AG04450 (cell line): ENCODE results near the gene MSANTD2. TPM values are rescaled to one million over a fixed set of nuclear protein-coding genes. Genes with fewer than 3 reads are reported as not detected.

Experiments
- CTCF ChIA-PET: fragments of 300-600, 350-600 bp; formaldehyde crosslinking; extraction: SDS; loops from one replicate; lab custom pipeline; 2022; ENCODE audit warnings: antibody characterized with exemption, inconsistent platforms; lab: Charles Lee
- POLR2A ChIA-PET: fragments of 350-600 bp; formaldehyde crosslinking; extraction: SDS; loops from one replicate; lab custom pipeline; 2021; ENCODE audit warnings: antibody characterized with exemption, inconsistent platforms; lab: Yijun Ruan, JAX
- DNase-seq: peaks from one replicate; pipeline ENCODE4 v3.0.0-alpha.2; 2011; ENCODE audit warnings: low read depth, low spot score
- H3K27ac ChIP-seq: one replicate; pipeline ENCODE4 v1.5.1; 2012; ENCODE audit warnings: low read depth, low read length, control low read depth
- H3K27me3 ChIP-seq: one replicate; pipeline ENCODE4 v1.6.0; 2012; ENCODE audit warnings: low read length; ENCODE audit not compliant: control insufficient read depth, insufficient read depth
- H3K4me3 ChIP-seq: 2 replicates; pipeline ENCODE4 v1.5.1; 2011; ENCODE audit warnings: mild to moderate bottlenecking, low read depth, low read length, control low read depth
- H3K9me3 ChIP-seq: 2 replicates; pipeline ENCODE4 v1.5.1; 2012; ENCODE audit warnings: low read length; ENCODE audit not compliant: control insufficient read depth, insufficient read depth
- polyA plus RNA-seq: library from polyadenylated mRNA; depleted of rRNA; stranded (reverse); fragments of >200 nt; gene quantifications from 2 replicates; pipeline ENCODE4 v1.2.3, GENCODE V29; 2011
- TF ChIP-seq, protein P1 (sequence below): IDR thresholded peaks from 2 replicates; pipeline ENCODE4 v1.5.1; 2011; ENCODE audit warnings: low read depth, low read length, control low read depth, inconsistent platforms

Gene MSANTD2
- polyA plus RNA-seq, 1 experiment = 9.8 TPM

DNA sequence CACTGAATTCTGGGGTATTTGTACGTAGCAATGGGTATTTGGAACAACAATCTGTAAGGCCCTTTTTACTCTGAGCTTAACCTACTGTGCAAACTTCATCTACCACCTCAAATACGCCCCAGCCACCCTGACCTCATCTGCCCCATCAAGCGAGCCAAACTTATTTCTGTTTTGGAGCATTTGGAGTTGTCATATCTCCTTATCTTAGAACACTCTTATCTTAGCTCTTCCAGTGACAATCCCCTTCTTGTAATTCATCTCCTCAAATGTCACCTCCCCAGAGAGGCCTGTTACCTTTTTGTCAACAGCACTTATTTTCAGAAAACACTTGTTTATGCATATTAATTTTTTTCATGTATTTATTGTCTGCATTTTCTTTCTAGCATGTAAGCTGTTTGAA, 4.7 kb upstream of the MSANTD2 start:
- H3K27me3 ChIP-seq = no peaks in the 10 kb centered on the region
- no peak overlapping the region for H3K27ac ChIP-seq
- no peak for DNase-seq
- no peaks in the 10 kb centered on the region for H3K9me3 ChIP-seq
- ChIA-PET POLR2A (no interaction called here), CTCF (interaction anchor here (1.3 to 1.9 kb wide), 3 partner anchors 11 to 160 kb away, joined by 4 to 16 read pairs (median 6); no protein-coding TSS in a partner anchor)
- no peak overlapping the region for H3K4me3 ChIP-seq
- TF ChIP-seq, protein P1, sequence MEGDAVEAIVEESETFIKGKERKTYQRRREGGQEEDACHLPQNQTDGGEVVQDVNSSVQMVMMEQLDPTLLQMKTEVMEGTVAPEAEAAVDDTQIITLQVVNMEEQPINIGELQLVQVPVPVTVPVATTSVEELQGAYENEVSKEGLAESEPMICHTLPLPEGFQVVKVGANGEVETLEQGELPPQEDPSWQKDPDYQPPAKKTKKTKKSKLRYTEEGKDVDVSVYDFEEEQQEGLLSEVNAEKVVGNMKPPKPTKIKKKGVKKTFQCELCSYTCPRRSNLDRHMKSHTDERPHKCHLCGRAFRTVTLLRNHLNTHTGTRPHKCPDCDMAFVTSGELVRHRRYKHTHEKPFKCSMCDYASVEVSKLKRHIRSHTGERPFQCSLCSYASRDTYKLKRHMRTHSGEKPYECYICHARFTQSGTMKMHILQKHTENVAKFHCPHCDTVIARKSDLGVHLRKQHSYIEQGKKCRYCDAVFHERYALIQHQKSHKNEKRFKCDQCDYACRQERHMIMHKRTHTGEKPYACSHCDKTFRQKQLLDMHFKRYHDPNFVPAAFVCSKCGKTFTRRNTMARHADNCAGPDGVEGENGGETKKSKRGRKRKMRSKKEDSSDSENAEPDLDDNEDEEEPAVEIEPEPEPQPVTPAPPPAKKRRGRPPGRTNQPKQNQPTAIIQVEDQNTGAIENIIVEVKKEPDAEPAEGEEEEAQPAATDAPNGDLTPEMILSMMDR = no peak

DNA sequence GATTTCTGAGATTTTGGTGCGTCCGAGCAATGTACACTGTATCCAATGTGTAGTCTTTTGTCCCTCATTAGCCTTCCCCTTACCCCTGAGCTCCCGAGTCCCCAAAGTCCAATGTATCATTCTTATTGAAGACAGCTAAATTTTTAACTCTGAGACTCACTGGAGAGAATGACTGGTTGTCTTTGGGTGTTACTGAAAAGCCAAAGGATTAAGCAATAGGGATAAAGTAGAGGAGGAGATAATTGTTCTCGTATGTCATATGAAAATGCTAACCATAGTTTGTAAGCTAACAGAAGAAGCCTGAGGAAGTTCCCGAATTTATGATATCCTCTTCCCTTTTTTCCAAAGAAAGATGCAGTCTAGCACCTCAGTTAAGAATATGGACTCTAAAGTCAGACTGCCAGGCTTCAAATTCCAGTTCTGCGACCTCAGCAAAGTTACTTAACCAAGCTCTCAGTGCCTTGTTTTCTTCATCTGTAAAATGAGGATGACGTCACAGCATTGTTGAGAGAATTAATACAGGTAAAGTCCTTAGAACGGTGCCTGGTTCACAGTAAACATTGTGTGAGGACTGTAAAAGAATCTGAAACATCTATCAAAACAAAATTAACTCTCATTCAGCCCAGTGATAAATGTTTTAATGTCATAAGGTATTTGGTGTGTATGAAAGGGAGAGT, 1.6 kb upstream of the MSANTD2 start:
- H3K9me3 ChIP-seq = no peaks in the 10 kb centered on the region
- ChIA-PET POLR2A (interaction anchor here (0.8 to 1.1 kb wide), 2 partner anchors 35 to 38 kb away, joined by 3 read pairs; no protein-coding TSS in a partner anchor), CTCF (interaction anchor here (0.6 to 3.4 kb wide), 11 partner anchors 9 to 158 kb away, joined by 3 to 18 read pairs (median 4); no protein-coding TSS in a partner anchor)
- H3K27ac ChIP-seq = no peak overlapping the region
- H3K4me3 ChIP-seq = no peak overlapping the region
- H3K27me3 ChIP-seq = no peaks in the 10 kb centered on the region
- DNase-seq = no peak
- TF ChIP-seq, protein P1 = no peak

DNA sequence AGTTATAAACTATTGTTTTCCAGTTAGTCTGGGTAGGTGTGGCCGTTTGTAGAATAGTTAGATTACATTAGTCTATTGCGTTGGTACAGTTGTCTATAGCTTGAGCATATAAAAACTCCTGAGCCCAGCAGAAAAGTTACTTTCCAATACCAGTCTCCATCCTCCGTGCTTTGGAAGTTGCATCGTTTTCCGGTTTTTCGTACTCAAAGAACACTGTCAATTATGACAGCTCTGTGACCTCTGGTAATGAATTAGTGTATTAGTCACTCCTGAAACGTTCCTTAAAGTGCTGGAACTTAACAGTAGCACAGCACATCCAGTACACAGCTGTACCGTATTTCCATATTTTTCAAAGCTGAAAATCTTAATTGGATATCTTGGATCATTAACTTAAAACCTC, 808 bp upstream of the MSANTD2 start:
- Histone ChIP-seq H3K9me3 (no peaks in the 10 kb centered on the region), H3K27ac (peak overlapping the region; percentile 96), H3K27me3 (no peaks in the 10 kb centered on the region), H3K4me3 (peak overlapping the region; percentile 83)
- ChIA-PET POLR2A (interaction anchor here (0.8 to 1.8 kb wide), 3 partner anchors 36 to 75 kb away, joined by 3 to 5 read pairs (median 3); no protein-coding TSS in a partner anchor), CTCF (interaction anchor here (0.6 to 3.4 kb wide), 10 partner anchors 8 to 157 kb away, joined by 3 to 18 read pairs (median 4); no protein-coding TSS in a partner anchor)
- no peak for DNase-seq
- TF ChIP-seq, protein P1 = no peak

DNA sequence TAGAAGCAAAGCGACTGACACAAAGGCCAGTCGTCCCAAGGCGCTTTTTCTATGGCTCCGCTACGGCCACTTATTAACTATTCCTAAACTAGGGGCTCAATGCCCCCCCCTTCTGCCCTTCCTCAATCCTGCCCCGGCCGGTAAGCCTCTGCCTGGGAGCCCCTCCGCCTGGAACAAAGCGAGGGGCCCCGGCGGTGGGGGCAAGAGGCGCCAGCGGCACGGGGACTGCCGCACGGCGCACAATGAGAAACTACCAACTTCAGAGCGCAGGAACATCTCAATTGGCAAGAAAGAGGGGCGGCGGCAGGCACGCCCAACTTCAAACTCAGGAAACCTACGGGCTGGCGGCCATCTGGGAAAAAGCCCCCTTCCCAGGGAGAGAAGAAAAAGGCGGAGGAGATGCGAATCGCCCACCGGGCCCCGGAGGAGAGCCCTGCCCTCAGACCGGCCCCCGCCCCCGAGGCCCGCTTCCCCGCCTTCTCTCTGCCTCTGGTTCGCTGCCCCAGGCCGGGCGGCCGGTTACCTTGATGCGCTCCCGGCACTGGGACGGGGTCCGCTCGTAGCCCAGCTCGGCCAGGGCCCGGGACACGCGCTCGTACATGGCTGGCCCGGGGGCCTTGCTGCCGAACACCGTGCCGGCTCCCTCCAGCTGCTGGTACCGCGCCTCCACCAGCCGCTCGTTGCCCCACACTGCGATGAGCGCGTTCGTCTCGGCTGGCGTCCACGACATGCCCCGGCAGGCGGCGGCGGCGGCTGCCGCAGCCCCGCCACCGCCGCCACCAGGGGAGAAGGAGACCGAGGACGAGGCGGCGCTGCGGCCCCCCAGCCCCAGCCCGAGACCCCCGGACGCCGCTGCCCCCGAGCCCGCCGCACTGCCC, 619 bp downstream of the MSANTD2 start:
- Histone ChIP-seq H3K4me3 (peak overlapping the region; percentile 83), H3K27me3 (no peaks in the 10 kb centered on the region), H3K27ac (peak overlapping the region; percentile 96), H3K9me3 (no peaks in the 10 kb centered on the region)
- ChIA-PET CTCF (interaction anchor here (0.8 to 3.7 kb wide), 11 partner anchors 21 to 343 kb away, joined by 3 to 29 read pairs (median 6); no protein-coding TSS in a partner anchor), POLR2A (interaction anchor here (0.5 to 1.8 kb wide), 6 partner anchors 37 to 177 kb away, joined by 3 to 6 read pairs (median 4); partner anchors contain the start of genes SIAE, SPA17 and TBRG1)
- no peak for DNase-seq
- TF ChIP-seq, protein P1 = no peak
